Mucosa of gallbladder (tissue), 1 donor: ENCODE results near the gene RALA. TPM values are rescaled to one million over a fixed set of nuclear protein-coding genes. Genes with fewer than 3 reads are reported as not detected.
"Not testable (repeated sequence)": the region's sequence is repeated elsewhere in the genome, so short reads cannot be mapped to it uniquely, and the experiment has no call there.

ENCODE experiments used
- DNase-seq: peaks from one replicate; pipeline ENCODE4 v3.0.0-alpha.2; 2020; ENCODE audit warnings: low spot score
- total RNA-seq: library from RNA; stranded (reverse); gene quantifications from one replicate; pipeline ENCODE4 v1.2.1, GENCODE V29; 2021
- donor health status: DM: no; HTN: no; CAD: no.

RALA gene
- total RNA-seq, 1 donor from 2014 or later = 46.7 TPM

DNA sequence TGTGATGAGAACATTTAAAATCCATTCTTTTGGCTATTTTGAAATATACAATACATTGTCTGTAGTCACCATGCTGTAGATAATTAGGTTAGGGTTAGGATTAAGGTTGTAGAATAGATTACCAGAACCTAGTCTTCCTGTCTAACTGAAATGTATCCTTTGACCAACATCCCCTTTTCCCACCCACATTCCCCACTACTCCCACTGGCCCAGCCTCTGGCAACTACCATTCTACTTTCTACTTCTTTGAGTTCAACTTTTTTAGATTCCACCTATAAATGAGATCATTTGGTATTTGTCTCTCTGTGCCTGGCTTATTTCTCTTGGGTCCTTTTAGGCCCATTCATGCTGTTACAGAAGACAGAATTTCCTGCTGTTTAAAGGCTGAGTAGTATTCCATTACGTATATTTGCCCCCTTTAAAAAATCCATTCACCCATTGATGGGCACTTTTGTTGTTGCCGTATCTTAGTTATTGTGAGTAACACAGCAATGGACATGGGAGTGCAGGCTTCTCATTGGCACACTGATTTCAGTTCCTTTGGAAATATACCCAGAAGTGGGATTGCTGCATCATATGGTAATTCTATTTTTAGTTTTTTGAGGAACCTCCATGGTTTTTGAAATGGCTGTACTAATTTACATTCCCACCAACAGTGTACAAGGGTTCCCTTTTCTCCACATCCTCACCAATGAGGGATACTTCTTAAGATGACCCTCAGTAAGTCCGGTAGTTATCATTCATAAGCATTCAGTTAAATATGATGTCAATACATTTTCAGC, 104.0 kb downstream of the RALA start:
- no peak for DNase-seq

DNA sequence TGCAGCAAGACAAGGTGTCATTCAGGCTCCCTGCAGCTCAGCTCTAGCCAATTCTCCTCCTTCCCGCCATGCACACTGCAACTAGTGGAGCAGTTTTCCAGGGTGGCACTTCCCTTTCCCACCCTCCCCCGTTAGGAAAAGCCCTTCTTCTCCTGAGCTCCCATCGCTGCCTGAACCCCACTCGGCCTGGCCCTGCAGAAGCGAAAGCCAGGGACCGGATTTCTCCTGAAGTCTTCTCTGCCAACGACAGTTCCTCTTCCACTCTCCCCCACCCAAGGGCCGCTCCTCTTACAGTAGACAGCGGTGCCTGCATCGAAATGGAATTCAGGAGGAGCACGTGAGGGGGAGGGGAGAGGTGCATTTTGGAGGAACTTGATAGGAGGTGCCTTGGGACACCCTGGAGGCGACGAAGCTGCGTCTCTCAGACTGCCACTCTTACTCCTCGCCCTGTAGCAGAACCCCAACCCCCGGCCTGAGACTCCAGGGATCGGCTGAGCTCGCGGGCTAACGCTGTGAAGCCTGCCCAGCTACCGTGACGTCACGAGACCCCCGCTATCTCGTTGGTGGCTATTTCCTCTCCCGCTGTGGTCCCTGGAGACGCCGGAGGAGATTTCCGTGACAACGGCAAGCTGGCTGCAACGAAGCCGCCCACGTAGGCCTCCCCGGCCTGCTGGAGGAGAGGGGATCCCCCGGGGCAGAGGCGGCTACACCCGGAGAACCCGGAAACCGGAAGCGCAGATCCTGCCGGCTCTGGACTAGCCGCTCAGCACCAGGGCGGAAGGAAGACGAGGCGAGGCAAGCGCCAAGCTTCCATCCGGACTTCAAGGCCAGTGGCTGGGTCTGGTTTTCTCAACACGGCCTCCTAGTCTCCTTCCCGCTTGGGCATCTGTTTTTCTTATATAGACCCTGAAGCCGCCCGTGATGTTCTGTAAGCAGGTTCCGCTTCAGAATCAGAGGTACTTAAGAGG, 109.7 kb downstream of the RALA start:
- DNase-seq = peak; percentile 93

GRCh38 chr7:39733881-39734632, 110.7 kb downstream of the RALA start:
- no peak for DNase-seq

GRCh38 chr7:39734633-39735004, 111.2 kb downstream of the RALA start:
- no peak for DNase-seq

- DNase-seq = no peak
Observed at GRCh38 chr7:39735903-39736302, 112.5 kb downstream of the RALA start.

- DNase-seq = no peak
Observed at GRCh38 chr7:39741942-39742623, 118.7 kb downstream of the RALA start.

DNA sequence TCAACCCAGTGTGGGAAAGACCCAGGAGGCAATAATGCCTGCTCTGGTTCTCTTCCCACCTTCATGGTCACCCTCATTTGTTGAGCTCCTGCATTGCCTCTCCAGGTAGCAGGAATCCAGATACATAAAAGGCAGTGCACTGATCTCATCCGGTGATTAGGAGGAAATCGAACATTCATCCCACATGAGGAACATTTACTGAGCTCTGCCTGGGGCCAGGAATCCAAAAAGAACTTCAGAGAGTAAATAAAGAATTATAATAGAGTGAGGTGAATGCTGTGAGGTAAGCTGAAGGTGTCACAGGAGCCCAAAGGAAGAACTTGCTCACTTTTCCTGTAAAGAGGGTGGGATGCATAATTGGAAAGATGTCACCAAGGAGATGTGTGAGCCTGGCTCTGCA, 121.2 kb downstream of the RALA start:
- no peak for DNase-seq

GRCh38 chr7:39745320-39745719, 121.9 kb downstream of the RALA start:
- no peak for DNase-seq

- peak; percentile 77 for DNase-seq
Observed at GRCh38 chr7:39746103-39746819, 122.9 kb downstream of the RALA start.

DNA sequence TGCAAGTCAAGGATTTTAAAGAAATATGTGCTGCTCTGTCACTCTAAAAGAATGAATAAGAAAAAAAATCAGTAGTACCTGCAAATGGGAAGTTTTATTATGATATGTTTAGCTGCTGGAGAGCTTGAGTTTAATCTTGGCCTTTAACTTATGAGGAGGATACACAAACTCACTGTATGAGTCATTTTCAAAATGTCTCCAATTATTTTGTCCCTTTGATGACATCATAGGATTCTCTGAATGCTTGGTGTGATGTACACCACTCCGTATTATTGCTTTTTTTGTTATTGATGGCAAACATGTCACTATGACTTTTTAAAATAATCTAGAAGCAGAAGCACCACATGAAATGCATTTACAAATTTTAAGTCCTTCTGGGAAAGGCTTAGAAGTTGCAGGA, 125.8 kb downstream of the RALA start:
- no peak for DNase-seq

DNA sequence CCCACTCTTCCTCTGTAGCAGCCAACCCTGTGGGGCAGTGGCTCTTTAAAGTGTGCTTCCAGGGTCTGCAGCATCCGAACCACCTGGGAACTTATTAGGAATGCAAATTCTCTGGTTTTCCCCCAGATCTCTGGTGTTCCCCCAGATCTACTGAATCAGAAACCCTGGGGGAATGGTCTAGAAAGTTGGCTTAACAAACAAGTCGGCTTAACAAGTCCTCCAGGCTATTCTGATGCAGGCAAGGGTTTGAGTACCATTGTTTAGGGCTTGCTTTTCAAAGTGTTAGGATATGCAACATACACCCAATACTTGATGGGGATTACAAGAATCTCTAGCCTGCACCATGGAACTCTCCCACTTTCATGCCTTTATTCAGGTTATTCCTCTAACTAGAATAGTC, 126.3 kb downstream of the RALA start:
- DNase-seq = no peak

DNA sequence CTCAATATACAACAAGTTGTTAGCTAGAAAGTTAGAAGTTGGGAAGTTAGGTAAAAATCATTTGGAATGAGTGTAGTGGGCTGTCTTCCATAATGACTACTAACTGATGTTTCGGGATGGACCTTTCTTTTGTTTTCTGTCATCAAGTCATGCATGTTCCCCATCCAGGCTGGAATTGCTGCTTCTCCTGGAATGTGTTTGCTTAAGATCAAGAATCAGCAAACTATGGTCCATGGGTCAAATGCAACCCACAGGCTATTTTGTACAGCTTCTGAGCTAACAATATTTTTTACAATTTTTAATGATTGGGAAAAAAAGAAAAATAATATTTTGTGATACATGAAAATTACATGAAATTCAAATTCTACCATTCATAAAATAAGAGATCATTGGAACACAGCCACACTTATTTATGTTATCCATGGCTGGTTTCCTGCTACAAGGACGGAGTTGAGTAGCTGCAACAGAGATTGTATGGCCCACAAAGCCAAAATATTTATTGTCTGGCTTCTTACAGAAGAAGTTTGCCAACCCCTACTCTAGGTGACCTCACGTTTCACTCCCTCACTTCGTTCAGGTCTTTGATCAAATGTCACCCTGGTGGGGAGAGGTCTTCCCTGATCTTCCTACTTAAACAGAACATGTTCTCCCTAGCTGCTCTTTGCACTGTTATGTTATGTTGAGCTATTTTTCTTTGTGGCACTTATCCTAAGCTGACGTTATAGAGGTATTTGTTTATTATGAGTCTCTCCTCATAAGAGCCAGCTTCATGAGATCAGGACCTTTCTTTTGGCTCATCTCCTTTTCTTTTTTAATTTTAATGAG, 127.1 kb downstream of the RALA start:
- no peak for DNase-seq

DNA sequence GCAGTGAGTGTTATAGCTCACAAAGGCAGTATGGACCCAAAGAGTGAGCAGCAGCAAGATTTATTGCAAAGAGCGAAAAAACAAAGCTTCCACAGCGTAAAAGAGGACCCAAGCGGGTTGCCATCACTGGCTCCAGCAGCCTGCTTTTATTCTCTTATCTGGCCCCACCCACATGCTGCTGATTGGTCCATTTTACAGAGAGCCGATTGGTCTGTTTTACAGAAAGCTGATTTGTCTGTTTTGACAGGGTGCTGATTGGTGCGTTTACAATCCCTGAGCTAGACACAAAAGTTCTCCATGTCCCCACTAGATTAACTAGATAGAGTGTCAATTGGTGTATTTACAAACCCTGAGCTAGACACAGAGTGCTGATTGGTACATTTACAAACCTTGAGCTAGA, 129.9 kb downstream of the RALA start:
- DNase-seq = not testable (repeated sequence)

DNA sequence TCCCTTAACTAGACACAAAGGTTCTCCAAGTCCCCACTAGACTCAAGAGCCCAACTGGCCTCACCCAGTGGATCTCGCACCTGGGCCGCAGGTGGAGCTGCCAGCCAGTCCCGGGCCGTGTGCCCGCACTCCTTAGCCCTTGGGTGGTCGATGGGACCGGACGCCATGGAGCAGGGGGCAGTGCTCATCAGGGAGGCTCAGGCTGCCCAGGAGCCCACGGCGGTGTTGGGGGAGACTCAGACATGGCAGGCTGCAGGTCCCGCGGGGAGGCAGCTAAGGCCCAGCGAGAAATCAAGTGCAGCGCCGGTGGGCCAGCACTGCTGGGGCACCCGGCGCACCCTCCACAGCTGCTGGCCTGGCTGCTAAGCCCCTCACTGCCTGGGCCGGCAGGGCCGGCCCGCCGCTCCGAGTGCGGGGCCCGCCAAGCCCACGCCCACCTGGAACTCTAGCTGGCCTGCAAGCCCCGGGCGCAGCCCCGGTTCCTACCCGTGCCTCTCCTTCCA, 130.5 kb downstream of the RALA start:
- DNase-seq = no peak

DNA sequence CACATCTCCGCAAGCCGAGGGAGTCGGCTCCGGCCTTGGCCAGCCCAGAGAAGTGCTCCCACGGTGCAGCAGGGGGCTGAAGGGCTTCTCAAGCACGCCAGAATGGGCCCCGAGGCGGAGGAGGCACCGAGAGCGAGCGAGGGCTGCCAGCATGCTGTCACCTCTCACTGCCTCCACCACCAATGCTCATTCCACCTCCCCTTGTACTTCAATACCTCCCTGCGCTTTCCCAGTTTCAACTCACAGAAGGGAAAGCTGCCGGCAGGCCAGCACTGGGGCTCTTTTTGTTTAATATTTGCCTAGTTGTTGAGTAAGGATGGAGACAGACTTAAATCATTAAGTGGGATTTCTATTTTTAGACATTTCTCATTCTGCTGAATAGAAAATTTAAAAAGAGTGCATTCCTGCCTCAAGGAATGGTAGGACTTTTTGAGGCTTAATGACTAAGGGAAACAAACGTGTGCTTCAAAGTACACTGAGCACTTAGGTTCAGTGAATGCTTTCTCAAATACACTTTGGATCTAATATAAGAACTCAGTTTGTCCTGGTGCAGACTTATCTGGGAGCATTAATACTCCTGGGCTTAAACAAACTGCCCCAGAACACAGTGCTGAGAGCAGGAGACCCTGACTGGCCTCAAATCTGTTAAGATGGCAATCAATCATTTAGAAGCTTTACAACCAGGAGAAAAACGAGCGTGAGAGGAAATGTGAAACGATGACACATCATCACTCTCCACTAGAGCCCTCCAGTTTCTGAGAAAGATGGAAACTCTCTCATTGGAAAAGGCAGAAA, 131.2 kb downstream of the RALA start:
- DNase-seq = no peak

- no peak for DNase-seq
Observed at GRCh38 chr7:39757604-39758003, 134.2 kb downstream of the RALA start.
